CD4-positive, alpha-beta T cell (primary cell): ENCODE measurements around the gene TSHZ1. TPM values are rescaled to one million over a fixed set of nuclear protein-coding genes. Genes with fewer than 3 reads are reported as not detected.

Experiments
- ATAC-seq: fragments of 200-7000 bp; cut with Tn5 transposase; one replicate; pipeline ENCODE4 v1.10.0; 2022; ENCODE audit warnings: mild to moderate bottlenecking; ENCODE audit not compliant: poor library complexity
- CTCF ChIA-PET: fragments of 350-600 bp; sonication (Branson Sonifier 250); formaldehyde crosslinking; loops from one replicate; lab custom pipeline; 2021; ENCODE audit warnings: antibody characterized with exemption, inconsistent platforms; lab: Charles Lee
- POLR2A ChIA-PET: fragments of 350-600 bp; sonication (Branson Sonifier 250); formaldehyde crosslinking; loops from one replicate; lab custom pipeline; 2021; ENCODE audit warnings: antibody characterized with exemption, inconsistent platforms; lab: Charles Lee
- DNase-seq, 14 experiments: peaks; one replicate each; pipeline ENCODE4 v3.0.0-alpha.2; 2013 to 2020; ENCODE audit warnings: mixed read lengths in 2 of 14
- H3K27ac ChIP-seq, 2 donors: one replicate each; pipeline versions ENCODE4 v1.5.1 to v1.7.0; 2013; ENCODE audit warnings: low read length in 2 of 2, low read depth in 1 of 2, mild to moderate bottlenecking in 1 of 2
- H3K27me3 ChIP-seq, 2 experiments: 1 replicate in 1 of 2; 2 replicates in 1 of 2; pipeline versions ENCODE4 v1.6.1 to v1.7.0; 2013; ENCODE audit warnings: low read length in 2 of 2, control low read depth in 1 of 2, mild to moderate bottlenecking in 1 of 2, moderate library complexity in 1 of 2; ENCODE audit not compliant: insufficient read depth in 2 of 2, control insufficient read depth in 1 of 2
- H3K36me3 ChIP-seq: one replicate; pipeline ENCODE4 v1.6.1; 2013; ENCODE audit warnings: low read length, control low read depth; ENCODE audit not compliant: insufficient read depth
- H3K4me1 ChIP-seq: one replicate; pipeline ENCODE4 v1.6.1; 2013; ENCODE audit warnings: low read length, control low read depth; ENCODE audit not compliant: insufficient read depth
- H3K4me3 ChIP-seq: one replicate; pipeline ENCODE4 v1.5.1; 2013; ENCODE audit warnings: mild to moderate bottlenecking, low read length, moderate library complexity
- H3K9me3 ChIP-seq, 2 experiments: 1 replicate in 1 of 2; 2 replicates in 1 of 2; pipeline versions ENCODE4 v1.6.1 to v1.7.0; 2013; ENCODE audit warnings: low read length in 2 of 2, mild to moderate bottlenecking in 2 of 2, control low read depth in 1 of 2, moderate library complexity in 1 of 2; ENCODE audit not compliant: control insufficient read depth in 1 of 2, insufficient read depth in 1 of 2
- H3K27ac Mint-ChIP-seq: one replicate; pipeline ENCODE4 v1.8.0; 2020; ENCODE audit warnings: mixed read lengths
- H3K27me3 Mint-ChIP-seq: one replicate; pipeline ENCODE4 v1.8.0; 2021; ENCODE audit warnings: mixed read lengths
- H3K36me3 Mint-ChIP-seq: one replicate; pipeline ENCODE4 v1.8.0; 2021; ENCODE audit warnings: low read depth, mixed read lengths
- H3K4me1 Mint-ChIP-seq: one replicate; pipeline ENCODE4 v1.8.0; 2021; ENCODE audit warnings: low read depth, mixed read lengths
- H3K4me3 Mint-ChIP-seq: one replicate; pipeline ENCODE4 v1.8.0; 2020; ENCODE audit warnings: mild to moderate bottlenecking, mixed read lengths
- H3K9me3 Mint-ChIP-seq: one replicate; pipeline ENCODE4 v1.8.0; 2020; ENCODE audit warnings: mixed read lengths
- intact Hi-C, 2 experiments: fragments of 100-400 bp; cut with DNase I in 1 of 2; cut with micrococcal nuclease in 1 of 2; formaldehyde crosslinking; loops; one replicate each; pipeline versions ENCODE4 v1.15.1 to v1.9.0; 2023 to 2025; cut with DNase I, micrococcal nuclease
- total RNA-seq, 174 experiments: library from RNA in 2 of 174; stranded (reverse) in 2 of 174; gene quantifications; one replicate each; pipeline ENCODE4 v1.2.3 and lab custom pipeline; 2021 to 2026
- TF ChIP-seq, protein P1 (sequence below): fragments of 200-600 bp; IDR thresholded peaks from one replicate; pipeline ENCODE4 v1.8.0; 2022; ENCODE audit warnings: antibody characterized with exemption, mild to moderate bottlenecking

The TSHZ1 gene
- total RNA-seq, 2 experiments from 2014 or later: 19.9 to 21.5 TPM

- Mint-ChIP-seq H3K4me1 (no peaks in the 10 kb centered on the region), H3K36me3 (no peaks in the 10 kb centered on the region), H3K9me3 (no peaks in the 10 kb centered on the region), H3K27me3 (no peaks in the 10 kb centered on the region), H3K4me3 (no peak overlapping the region), H3K27ac (no peak overlapping the region)
- TF ChIP-seq, protein P1, sequence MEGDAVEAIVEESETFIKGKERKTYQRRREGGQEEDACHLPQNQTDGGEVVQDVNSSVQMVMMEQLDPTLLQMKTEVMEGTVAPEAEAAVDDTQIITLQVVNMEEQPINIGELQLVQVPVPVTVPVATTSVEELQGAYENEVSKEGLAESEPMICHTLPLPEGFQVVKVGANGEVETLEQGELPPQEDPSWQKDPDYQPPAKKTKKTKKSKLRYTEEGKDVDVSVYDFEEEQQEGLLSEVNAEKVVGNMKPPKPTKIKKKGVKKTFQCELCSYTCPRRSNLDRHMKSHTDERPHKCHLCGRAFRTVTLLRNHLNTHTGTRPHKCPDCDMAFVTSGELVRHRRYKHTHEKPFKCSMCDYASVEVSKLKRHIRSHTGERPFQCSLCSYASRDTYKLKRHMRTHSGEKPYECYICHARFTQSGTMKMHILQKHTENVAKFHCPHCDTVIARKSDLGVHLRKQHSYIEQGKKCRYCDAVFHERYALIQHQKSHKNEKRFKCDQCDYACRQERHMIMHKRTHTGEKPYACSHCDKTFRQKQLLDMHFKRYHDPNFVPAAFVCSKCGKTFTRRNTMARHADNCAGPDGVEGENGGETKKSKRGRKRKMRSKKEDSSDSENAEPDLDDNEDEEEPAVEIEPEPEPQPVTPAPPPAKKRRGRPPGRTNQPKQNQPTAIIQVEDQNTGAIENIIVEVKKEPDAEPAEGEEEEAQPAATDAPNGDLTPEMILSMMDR: no peak
- ChIA-PET POLR2A (no interaction called here), CTCF (no interaction called here)
- H3K27me3 ChIP-seq: no peaks in the 10 kb centered on the region
- H3K4me3 ChIP-seq: no peak overlapping the region
- no peaks in the 10 kb centered on the region for H3K36me3 ChIP-seq
- H3K9me3 ChIP-seq: no peaks in the 10 kb centered on the region
- intact Hi-C loops: loop anchor here in 1 of 2 experiments (5.0 kb wide), 1 partner anchor 299 kb away; no protein-coding TSS in a partner anchor
- no peak for ATAC-seq
- no peak for DNase-seq
- no peaks in the 10 kb centered on the region for H3K4me1 ChIP-seq
- no peak overlapping the region for H3K27ac ChIP-seq
These were observed 32.2 kb upstream of the TSHZ1 start for GRCh38 chr18:75178376-75178775.

DNA sequence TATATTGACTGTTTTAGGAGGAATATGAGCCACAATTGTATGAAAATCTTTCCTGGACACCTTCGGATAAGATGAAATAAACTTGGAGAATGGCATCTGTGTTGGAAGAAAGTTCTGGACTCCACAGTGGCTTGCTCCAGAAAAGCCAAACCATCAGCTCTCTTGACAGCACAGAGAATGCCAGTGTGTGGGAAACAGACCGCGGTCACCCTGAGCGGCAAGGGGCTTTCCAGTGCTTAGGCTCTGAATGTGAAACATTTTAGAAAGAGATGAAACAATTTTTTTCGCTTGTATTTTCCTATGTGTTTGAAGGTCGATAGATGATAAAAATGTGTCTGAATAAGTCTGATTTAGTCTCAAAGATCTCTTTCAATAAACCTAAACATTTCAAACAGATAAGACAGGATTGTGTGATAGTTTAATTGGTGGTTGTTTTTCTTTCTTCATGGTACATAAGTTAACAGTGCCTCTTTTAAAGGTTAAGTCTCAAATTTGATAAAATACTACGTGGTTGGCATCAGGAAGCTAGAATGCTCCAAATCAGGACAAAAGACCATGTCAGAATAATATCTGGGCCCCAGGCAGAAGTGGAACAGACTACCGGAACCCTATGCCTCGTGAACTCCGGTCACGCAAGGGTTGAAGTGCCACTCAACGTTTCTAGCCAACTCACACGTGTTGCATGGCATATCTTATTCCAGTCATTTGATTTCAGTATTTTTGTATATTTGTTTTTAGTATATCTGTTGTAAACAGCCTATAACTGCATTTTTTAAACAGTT is 30.6 kb upstream of the TSHZ1 start:
- no peaks in the 10 kb centered on the region for H3K36me3 ChIP-seq
- H3K27ac ChIP-seq: no peak overlapping the region
- ATAC-seq (no peak), DNase-seq (no peak)
- no peaks in the 10 kb centered on the region for H3K4me1 ChIP-seq
- intact Hi-C loops: loop anchor here in 1 of 2 experiments (5.0 kb wide), 1 partner anchor 297 kb away; no protein-coding TSS in a partner anchor
- Mint-ChIP-seq H3K4me1 (no peaks in the 10 kb centered on the region), H3K27me3 (no peaks in the 10 kb centered on the region), H3K27ac (no peak overlapping the region), H3K36me3 (no peaks in the 10 kb centered on the region), H3K4me3 (no peak overlapping the region), H3K9me3 (no peaks in the 10 kb centered on the region)
- ChIA-PET POLR2A (no interaction called here), CTCF (no interaction called here)
- H3K4me3 ChIP-seq: no peak overlapping the region
- TF ChIP-seq, protein P1: no peak
- H3K27me3 ChIP-seq: no peaks in the 10 kb centered on the region
- no peaks in the 10 kb centered on the region for H3K9me3 ChIP-seq

- POLR2A ChIA-PET: interaction anchor here (1.2 kb wide), 1 partner anchor 10 kb away, joined by 4 read pairs; no protein-coding TSS in a partner anchor
These were observed 27.1 kb upstream of the TSHZ1 start for GRCh38 chr18:75183524-75183923.

More at GRCh38 chr18:75183524-75183923, 27.1 kb upstream of the TSHZ1 start:
- intact Hi-C loops: no loop called here
- H3K9me3 Mint-ChIP-seq: no peaks in the 10 kb centered on the region
- TF ChIP-seq, protein P1: no peak
- no peak for ATAC-seq
- no peak overlapping the region for H3K27ac Mint-ChIP-seq
- no peak overlapping the region for H3K4me3 ChIP-seq
- H3K4me3 Mint-ChIP-seq: no peak overlapping the region
- H3K36me3 ChIP-seq: no peaks in the 10 kb centered on the region
- H3K36me3 Mint-ChIP-seq: no peaks in the 10 kb centered on the region
- no peak overlapping the region for H3K27ac ChIP-seq
- no peaks in the 10 kb centered on the region for H3K27me3 ChIP-seq
- H3K9me3 ChIP-seq: no peaks in the 10 kb centered on the region
- CTCF ChIA-PET: no interaction called here
- H3K27me3 Mint-ChIP-seq: peaks cover 4% of the 10 kb centered on the region
- no peak for DNase-seq
- H3K4me1 ChIP-seq: no peaks in the 10 kb centered on the region
- no peaks in the 10 kb centered on the region for H3K4me1 Mint-ChIP-seq
